HG02759 (cell line): Measurements from ENCODE around the gene SLC7A5.
"Not testable (repeated sequence)": the region's sequence is repeated elsewhere in the genome, so short reads cannot be mapped to it uniquely, and the experiment has no call there.

Source experiments
- ATAC-seq: cut with Tn5 transposase; IDR thresholded peaks from one replicate; pipeline ENCODE4 v1.9.1; 2021; ENCODE audit warnings: mild to moderate bottlenecking, moderate library complexity; ENCODE audit not compliant: unreplicated experiment

SLC7A5 gene

DNA sequence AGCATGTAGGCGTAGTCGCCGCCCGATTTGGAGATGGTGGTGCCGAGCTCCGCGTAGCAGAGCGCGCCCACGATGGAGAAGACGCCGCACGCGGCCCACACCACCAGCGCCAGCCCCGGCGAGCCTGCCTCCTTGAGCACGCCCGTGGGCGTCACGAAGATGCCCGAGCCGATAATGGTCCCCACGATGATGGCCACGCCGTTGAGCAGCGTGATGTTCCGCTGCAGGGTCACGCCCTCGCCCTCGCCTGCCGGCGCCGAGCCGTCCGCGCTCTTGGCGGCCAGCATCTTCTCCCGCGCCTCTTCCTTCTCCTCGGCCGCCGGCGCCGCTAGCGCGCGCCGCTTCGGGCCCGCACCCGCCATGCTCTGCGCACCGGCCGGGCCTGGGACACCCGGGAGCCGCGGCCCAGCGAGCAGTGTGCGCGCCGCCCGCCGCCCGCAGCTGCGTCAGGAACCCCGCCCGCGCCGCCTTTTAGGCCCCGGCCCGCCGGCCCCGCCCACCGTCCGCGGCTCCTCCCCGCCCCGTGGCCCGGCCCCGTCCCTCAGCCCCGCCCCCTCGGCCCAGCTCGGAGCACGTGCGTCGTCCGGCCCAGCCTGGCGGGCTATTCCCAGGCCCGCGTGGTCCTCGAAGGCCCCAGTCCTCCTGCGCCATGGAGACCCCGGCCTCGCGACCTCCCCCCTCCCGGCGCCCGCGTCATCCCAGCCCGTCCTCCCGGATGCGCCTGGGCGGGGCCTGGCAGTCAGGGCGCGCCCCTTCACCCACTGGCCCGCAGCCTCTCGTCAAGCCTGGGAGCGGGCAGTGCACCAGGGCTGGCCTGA, at the start of gene SLC7A5:
TSS of gene SLC7A5 (minus strand) at position 447 of the 818 bp plus-strand sequence. CDS start at position 362, 85 bp downstream.
- ATAC-seq: peak; percentile 76

DNA sequence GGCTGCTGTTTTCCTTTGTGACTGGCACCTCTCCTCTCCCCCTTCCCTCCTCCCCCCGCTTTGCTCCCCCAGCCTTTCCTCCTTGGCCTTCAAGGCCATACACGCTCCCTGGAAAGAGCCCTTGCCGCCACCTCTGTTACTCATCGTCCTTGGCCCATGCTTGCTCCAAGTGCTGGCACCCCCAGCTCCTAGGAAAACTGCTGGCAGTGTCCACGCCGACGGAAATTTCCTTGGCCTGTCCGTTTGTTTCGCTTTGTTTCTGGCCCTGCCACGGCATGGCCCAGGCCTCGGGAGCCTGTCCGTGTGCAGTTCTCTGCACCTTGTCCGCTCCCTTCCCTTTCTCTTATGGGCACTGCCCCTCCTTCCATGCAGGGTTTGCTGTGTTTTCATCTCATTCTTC, 49.0 kb upstream of the SLC7A5 start:
- no peak for ATAC-seq

DNA sequence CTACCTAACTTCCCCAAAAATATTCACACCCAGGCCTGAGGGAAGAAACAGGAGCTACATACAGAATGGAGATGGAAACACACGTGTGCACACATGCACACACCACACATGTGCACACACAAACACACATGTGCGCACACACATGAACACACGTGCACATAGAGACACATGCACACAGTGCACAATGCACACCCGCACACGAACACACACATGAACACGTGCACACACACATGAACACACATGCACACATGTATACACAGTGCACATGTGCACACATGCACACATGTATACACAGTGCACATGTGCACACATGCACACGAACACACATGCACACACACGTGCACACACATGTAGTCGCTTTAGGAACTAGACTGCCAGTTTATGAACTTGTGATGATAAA, 48.2 kb upstream of the SLC7A5 start:
- ATAC-seq: no peak

DNA sequence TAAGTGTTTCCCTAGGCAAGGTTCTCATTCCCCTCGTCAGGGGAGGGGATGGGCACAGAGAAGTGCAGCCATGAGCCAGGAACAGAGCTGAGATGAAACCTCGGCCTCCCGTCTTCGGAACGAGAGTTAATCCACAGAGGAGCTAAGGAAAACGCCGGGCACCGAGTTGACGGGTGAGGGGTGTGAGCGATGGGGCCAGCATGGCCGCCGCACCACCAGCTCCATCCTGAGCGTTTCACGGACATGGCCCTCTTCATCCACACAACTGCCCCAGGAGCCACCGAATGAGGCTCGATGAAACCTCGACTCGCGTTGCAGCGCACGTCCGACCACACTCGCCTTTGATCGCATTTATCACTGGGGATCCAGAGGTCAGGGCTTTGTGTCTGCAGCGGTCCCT, 45.5 kb upstream of the SLC7A5 start:
- ATAC-seq: no peak

DNA sequence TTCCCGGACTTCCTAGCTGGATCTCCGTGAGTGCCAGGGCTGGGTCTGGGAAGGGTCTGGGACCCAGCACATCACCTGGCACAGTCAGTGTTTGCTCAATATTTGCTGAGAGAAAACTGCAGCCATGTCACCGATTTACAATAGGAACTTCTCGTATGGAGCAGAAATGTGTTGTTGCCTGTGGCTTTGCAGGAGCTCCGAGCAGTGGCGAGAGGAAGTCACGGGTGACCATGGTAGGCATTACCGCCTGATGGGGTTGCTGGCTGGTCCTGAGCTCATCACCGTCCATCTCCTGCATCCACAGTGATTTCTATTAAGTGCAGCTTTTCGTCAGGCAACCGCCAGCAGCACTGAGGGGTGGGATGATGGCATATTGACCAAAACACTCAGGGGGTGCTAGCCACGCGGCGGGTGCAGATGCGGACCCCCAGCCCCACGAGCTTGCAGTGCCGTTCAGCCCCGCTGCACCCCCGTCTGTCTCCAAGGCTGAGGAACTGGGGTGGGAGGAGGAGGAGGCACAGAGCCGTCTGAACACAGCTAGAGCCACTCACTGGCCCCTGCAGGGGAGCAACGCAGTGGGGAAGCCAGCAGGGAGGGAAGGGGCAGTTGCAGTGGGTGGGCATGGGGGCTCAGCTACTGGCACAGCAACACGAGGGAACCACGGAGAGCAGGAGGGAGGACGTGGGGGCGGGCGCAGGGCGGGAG, 44.9 kb upstream of the SLC7A5 start:
- ATAC-seq: not testable (repeated sequence)

DNA sequence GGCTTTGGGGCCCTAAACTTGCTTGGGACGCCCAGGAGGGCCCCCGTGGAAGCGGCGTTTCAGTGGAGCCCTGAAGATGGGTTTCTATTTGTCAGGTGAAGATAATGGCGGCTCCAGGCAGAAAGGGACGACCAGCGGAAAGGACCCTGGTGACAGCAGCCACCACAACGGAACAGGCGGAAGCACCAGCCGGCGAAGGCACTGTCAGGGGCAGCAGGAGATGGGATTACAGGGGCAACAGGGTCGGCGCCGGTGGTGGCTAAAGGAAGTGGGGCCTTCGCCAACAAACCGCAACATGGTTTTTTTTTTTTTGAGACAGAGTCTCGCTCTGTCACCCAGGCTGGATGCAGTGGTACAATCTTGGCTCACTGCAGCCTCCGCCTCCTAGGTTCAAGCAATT, 43.4 kb upstream of the SLC7A5 start:
- not testable (repeated sequence) for ATAC-seq

DNA sequence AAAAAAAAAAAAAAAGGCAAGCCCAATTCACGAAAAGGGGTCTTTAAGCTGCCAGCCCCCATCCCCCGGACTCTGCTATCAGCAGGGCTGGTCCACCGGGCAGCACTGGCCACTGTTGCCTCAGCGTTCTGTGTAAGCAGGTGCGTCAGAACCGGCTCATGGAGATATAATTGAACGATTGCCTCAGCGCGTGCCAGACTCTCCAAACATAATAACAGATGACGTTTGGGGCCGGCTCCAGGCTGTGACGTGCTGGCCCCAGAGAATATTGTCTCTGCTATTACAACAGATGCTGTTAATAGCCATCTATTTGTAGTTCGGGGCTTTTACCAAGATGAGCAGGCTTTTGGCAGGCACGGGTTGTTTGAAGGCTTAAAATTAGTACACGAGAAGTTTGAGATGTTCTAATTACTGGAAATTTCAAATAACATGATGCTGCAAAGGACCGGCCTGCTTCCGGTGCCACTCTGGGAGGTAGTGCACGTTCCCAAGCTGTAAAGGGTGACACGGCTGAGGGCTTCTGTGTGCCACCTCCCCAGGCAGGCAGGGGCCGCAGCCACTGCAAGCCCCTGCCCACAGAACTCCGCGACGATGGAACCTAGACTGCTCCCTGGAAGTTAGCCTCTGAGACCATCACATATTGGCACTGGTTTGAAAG, 41.9 kb upstream of the SLC7A5 start:
- ATAC-seq: not testable (repeated sequence)

DNA sequence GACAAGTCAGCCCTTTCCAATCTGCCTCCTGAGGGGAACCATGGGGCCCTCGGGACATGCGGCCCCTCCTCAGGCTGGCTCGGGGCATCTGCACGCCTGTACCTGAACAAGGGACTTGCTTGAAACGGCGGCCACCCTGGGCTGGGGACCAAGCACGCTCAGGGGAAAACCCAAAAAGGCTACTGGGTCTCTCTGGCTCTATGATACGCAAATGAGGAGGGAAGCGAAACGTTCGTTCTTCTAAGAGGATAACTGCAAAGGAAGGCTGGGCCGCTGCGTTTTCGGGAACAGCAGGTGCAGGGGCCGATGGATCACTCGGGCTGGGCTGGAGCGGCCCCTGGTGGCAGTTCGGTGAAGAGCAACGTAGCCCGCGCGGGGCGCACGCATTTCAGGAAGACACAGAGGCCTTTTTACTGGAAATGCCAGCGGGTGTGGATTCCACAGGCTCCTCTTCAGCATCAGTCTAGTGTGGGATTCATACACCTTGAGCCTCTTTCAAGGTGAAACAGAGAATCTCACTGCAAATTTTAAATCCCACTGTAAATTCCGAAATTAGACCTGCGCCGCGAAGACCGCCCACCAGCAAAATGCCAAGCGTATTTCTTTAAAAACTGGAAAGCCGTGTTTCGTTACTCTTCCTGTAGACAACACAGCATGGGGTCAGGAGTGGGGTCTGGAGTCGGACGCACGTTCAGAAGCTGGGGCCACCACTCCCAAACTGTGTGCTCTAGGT, 40.1 kb upstream of the SLC7A5 start:
- ATAC-seq: peak; percentile 81

DNA sequence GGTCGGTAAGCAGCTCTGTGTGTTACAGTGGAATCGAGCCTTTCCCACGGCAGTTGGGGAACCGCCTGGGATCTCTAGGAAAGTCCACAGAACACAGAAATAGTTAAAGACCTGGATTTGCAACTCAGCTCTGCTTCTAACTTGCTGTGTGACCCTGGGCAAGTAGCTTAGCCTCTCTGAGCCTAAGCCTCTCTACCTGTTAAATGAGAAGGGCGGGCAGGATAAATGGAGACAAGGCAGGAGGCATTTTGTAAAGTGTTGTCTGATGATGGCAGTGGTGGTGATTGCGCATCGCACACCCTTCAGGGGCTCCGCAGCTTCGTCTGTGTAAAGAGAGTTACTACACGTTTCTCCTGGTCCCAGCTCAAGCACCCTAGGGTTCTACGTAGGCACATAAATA, 38.8 kb upstream of the SLC7A5 start:
- not testable (repeated sequence) for ATAC-seq

DNA sequence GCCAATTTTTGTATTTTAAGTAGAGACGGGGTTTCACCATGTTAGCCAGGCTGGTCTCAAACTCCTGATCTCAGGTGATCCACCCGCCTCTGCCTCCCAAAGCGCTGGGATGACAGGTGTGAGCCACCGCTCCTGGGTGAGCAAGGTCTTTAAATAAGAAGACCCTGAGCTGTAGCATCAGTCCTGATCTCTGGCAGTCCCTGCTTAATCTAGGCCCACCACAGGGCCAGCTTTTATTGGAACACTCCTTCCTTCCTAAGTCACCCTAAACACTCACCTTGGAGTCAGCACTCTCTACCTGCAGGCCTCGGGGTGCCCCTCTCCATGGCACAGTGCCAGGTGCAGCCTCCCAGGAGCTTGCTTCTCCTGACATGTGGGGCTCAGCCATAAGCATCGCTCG, 36.2 kb upstream of the SLC7A5 start:
- not testable (repeated sequence) for ATAC-seq

DNA sequence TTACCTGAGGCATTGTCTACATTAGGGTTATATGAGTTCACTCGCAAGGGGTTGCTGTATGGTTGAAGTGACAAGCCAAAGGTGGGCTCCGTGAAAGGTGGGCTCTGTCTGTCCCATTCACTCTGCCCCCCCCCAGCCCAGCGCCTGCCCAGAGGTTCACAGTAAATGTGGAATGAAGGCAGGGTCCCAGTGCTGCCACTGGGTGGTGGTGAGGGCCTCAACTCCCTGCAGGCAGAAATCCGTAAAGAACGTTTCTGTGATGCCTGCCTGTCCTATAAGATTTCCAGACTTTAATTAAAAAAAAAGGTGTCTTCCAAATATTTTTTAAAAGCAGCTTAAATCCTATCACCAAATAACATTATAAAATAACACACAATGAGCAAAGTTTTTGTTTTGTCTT, 35.7 kb upstream of the SLC7A5 start:
- not testable (repeated sequence) for ATAC-seq

DNA sequence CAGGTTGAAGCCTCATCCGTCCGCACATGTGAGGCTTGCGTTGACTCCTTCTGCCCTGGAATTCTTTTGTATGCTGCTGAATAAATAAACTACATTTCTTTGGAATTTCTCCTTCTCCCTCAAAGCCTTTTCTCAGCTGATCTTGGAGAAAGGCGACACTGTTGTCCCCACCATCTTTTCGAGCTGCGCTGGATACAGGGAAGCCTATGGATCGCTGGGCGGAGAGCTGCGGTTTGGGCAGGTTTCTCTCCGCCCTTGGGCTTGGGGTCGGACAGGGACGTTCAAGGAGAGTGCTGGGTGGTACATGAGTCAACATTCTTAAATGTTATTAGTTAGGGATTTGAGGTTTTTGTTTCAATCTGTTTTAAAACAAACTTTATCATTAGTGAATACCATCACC, 31.2 kb upstream of the SLC7A5 start:
- not testable (repeated sequence) for ATAC-seq

DNA sequence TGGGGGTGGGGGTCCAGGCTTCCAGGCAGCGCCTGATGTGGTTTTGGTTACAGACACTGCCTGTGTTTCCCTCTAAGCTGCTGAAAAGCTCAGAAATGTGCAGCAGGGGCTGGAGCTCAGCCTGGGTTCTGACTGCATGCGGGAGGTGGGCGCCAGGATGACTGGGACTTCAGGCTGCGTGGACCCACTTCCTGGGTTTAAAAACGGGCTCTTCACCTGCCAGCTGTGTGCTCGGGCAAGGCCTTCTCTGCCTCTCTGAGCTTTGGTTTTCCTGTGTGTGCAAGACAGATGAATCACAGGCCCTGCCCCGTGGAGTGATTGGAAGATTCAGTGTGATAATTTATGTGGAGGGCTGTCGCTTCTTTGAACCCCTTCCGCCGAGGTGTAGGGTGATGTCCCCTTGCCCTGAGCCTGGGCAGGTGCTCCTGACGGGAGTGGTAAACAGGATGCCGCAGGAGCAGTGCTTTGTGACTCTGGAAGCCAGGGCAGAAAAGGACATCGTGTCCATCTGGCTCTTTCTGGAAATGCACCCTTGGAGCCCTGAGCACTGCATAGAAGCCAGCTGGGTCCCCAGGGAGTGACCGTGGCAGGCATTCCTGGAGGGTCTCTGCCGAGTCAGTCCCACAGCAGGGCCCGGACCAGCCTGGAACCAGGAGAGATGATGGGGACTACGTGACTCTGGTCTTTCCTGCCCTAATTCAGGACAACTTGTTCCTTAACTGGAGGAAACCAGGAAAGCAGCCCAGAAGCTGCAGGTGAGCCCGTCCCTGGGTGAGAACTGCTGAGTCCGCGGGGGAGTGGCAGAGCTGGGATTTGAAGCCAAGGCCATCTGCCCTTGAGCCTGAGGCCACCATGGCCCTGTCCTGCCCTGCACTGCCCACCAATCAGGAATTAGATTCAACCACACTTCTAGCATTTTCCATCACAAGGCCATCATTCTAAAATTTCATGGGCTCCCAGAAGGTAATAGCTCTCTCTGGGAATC, 28.5 kb upstream of the SLC7A5 start:
- no peak for ATAC-seq

DNA sequence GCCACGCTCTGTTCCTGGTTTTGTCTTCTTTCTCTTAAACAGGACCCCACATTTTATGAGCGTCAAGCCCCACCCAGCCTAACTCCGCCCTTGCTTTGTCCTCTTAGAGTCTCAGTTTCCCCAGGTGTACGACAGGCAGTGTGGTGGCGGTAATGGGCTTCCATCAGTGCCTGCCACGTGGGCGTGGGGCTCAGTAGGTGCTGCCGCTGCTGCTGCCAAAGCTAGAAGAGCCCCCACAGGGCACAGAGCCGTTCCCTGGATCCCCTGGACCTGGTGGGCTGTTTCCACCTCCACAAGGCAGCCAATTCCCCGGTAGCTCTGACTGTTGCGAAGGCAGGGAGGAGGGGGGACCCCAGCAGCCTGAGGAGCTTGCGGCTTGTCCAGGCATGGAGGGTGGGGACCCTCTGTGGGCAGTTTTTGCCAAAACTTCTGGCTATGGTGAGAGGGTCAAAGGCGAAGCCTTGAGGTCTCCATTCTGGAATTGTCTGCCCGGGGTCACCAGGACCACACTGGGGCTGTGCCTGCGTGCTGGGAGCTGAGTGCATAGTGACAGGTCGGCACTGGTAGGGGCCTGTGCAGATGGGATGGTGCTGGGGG, 27.7 kb upstream of the SLC7A5 start:
- ATAC-seq: not testable (repeated sequence)

DNA sequence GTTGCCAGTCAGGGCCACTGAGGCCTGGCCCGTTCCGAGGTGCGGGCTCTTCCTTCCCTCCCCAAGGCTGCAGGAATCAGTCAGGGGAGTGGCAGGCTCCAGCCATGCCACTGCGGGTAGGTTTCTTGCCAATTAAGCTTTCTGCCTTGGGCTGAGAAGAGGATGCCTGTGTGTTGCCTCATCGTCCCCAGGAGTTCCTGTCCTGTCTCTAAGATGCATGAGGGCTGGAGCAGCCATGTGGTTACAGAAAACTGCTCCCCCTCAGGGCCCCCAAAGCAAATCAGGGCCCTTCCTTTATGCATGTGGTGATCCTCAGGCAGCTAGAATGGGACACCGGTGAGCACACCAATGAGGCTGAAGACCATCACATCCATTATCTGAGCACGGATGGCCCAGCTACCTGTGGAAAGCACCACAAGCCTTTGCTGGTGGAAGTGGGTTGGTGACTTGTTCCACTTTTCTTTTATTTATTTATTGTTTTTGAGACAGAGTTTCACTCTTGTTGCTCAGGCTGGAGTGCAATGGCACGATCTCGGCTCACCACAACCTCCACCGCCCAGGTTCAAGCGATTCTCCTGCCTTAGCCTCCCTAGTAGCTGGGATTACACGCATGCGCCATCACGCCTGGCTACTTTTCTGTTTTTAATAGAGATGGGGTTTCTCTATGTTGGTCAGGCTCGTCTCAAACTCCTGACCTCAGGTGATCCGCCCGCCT, 27.0 kb upstream of the SLC7A5 start:
- ATAC-seq: not testable (repeated sequence)

DNA sequence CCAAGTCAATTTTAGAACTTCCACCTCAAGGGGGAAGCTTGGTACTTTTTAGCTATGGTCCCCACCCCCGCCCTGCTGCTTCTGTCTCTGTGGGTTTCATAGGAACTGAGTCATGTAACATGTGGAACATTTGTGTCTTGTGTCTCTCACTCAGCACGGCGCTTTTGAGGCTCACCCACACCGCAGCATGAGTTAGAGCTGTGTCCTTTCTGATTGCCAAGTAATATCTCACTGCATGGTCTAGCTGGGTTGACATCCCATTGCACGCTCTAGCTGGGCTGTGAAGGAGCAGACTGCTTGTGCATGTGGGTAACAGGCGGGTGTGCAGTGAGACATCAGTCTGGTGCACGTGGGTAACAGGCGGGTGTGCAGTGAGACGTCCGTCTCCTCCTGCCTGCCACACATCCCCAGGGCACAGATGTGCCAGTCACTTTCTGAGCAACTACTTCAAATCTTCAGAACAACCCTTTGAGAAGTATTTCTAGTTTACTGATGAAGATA, 26.4 kb upstream of the SLC7A5 start:
- peak; percentile 78 for ATAC-seq

DNA sequence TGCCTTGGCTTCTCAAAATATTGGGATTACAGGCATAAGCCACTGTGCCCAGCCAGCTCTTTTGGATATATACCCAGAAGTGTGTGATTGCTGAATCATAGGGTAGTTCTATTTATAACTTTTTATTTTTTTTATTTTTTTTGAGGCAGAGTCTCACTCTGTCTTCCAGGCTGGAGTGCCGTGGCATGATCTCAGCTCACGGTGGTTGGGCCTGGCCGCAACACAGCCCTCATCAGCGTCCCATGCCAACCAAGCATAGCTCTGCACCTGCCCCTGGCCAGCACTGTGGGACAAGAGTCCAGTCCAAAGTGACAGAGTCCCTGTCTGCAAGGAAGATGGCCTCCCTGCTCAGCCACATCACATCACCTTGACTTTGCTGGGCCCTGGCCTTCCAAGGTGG, 24.7 kb upstream of the SLC7A5 start:
- ATAC-seq: not testable (repeated sequence)

DNA sequence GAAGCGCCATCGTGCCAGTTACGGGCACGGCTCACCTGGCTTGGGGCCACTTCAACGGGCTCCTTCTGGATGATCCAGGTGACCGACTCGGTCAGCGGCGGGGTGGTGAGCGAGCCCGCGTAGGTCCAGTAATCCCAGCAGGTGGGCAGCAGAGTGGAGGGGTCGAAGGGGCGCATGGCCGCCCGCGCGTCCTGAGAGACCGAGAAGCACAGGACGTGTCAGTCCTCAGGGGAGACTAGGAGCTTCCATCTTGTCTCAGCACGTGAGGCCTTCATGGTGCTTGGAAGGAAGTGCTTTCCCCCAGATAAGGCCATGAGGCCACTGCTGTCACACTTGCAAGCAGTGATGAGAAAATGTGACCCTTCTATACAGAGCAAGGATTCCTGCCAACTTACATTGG, 22.5 kb upstream of the SLC7A5 start:
- ATAC-seq: no peak

DNA sequence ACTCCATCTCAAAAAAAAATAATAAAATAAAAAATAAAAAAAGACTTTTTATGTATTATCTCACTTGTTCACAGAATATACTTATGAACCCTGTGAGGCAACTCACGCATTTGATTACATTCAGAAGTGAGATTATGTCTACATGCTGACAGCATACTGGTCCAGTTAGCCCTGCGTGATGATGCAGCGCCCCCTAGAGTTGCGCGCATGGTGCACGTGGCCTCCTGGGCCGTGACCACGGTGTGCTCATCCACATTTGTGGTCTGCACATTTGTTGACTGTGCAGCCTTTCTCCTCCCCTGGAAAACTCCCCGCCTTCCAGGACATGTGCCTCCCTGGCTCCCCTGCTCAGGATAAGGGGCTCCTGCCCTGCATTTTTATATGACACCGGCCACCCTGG, 20.5 kb upstream of the SLC7A5 start:
- not testable (repeated sequence) for ATAC-seq
